ENCODE measurements around the gene GATAD2A.

GATAD2A gene

GRCh38 chr19:19547674-19548336, 142.3 kb downstream of the GATAD2A start:
- Histone ChIP-seq H3K4me1 (peaks cover 18% of the 10 kb centered on the region), H3K9ac (no peak overlapping the region), H3K36me3 (no peaks in the 10 kb centered on the region), H4K20me1 (no peaks in the 10 kb centered on the region), H3K27ac (no peak overlapping the region), H3K27me3 (no peaks in the 10 kb centered on the region), H3K9me3 (no peaks in the 10 kb centered on the region), H3K4me3 (no peak overlapping the region), H3K4me2 (no peak overlapping the region)
- TF ChIP-seq Cebpa-rat (IDR thresholded peaks at IDR 0.05), result no peak

- no peak overlapping the region for H3K4me2 ChIP-seq
- no peak overlapping the region for H3K4me3 ChIP-seq
- TF ChIP-seq Cebpa-rat (IDR thresholded peaks at IDR 0.05), result no peak
- H3K9me3 ChIP-seq, result no peaks in the 10 kb centered on the region
- H3K27me3 ChIP-seq, result no peaks in the 10 kb centered on the region
- no peak overlapping the region for H3K9ac ChIP-seq
- H3K27ac ChIP-seq, result no peak overlapping the region
- H3K36me3 ChIP-seq, result no peaks in the 10 kb centered on the region
- H3K4me1 ChIP-seq, result peaks cover 18% of the 10 kb centered on the region
- H4K20me1 ChIP-seq, result no peaks in the 10 kb centered on the region
Measured at GRCh38 chr19:19548915-19549759, 143.7 kb downstream of the GATAD2A start.

GRCh38 chr19:19549804-19550464, 144.5 kb downstream of the GATAD2A start:
- H3K9ac ChIP-seq, result no peak overlapping the region
- H3K27me3 ChIP-seq, result no peaks in the 10 kb centered on the region
- no peaks in the 10 kb centered on the region for H3K9me3 ChIP-seq
- no peak overlapping the region for H3K4me3 ChIP-seq
- TF ChIP-seq Cebpa-rat (IDR thresholded peaks at IDR 0.05), result no peak
- no peak overlapping the region for H3K4me2 ChIP-seq
- H3K27ac ChIP-seq, result no peak overlapping the region
- peaks cover 18% of the 10 kb centered on the region for H3K4me1 ChIP-seq
- no peaks in the 10 kb centered on the region for H3K36me3 ChIP-seq
- no peaks in the 10 kb centered on the region for H4K20me1 ChIP-seq

GRCh38 chr19:19550485-19550929, 145.0 kb downstream of the GATAD2A start:
- Histone ChIP-seq H3K9me3 (no peaks in the 10 kb centered on the region), H3K4me2 (no peak overlapping the region), H3K9ac (no peak overlapping the region), H3K27ac (no peak overlapping the region), H3K36me3 (no peaks in the 10 kb centered on the region), H3K4me1 (peaks cover 18% of the 10 kb centered on the region), H3K4me3 (no peak overlapping the region), H4K20me1 (no peaks in the 10 kb centered on the region), H3K27me3 (no peaks in the 10 kb centered on the region)
- TF ChIP-seq Cebpa-rat (IDR thresholded peaks at IDR 0.05), result no peak

GRCh38 chr19:19550972-19551852, 145.7 kb downstream of the GATAD2A start:
- no peaks in the 10 kb centered on the region for H4K20me1 ChIP-seq
- peak overlapping the region; percentile 47 for H3K4me2 ChIP-seq
- H3K9ac ChIP-seq, result no peak overlapping the region
- peak overlapping the region; percentile 63; the same call in 1 of the 2 replicates for H3K27ac ChIP-seq
- no peak overlapping the region for H3K4me3 ChIP-seq
- H3K4me1 ChIP-seq, result peaks cover 17% of the 10 kb centered on the region
- no peaks in the 10 kb centered on the region for H3K36me3 ChIP-seq
- TF ChIP-seq Cebpa-rat (IDR thresholded peaks at IDR 0.05), result no peak
- H3K27me3 ChIP-seq, result no peaks in the 10 kb centered on the region
- no peaks in the 10 kb centered on the region for H3K9me3 ChIP-seq

- Histone ChIP-seq H3K4me3 (no peak overlapping the region), H3K9ac (no peak overlapping the region), H3K9me3 (no peaks in the 10 kb centered on the region), H3K36me3 (no peaks in the 10 kb centered on the region), H4K20me1 (no peaks in the 10 kb centered on the region), H3K4me1 (peaks cover 12% of the 10 kb centered on the region), H3K27ac (peak overlapping the region; percentile 63; the same call in 1 of the 2 replicates), H3K4me2 (peak overlapping the region; percentile 47), H3K27me3 (no peaks in the 10 kb centered on the region)
- TF ChIP-seq Cebpa-rat (IDR thresholded peaks at IDR 0.05), result no peak
Measured at GRCh38 chr19:19551853-19552192, 146.3 kb downstream of the GATAD2A start.

- H3K4me3 ChIP-seq, result no peak overlapping the region
- no peaks in the 10 kb centered on the region for H4K20me1 ChIP-seq
- H3K27ac ChIP-seq, result no peak overlapping the region
- no peaks in the 10 kb centered on the region for H3K36me3 ChIP-seq
- H3K9me3 ChIP-seq, result no peaks in the 10 kb centered on the region
- no peaks in the 10 kb centered on the region for H3K27me3 ChIP-seq
- no peak for TF ChIP-seq Cebpa-rat (IDR thresholded peaks at IDR 0.05)
- H3K4me1 ChIP-seq, result peaks cover 13% of the 10 kb centered on the region
- H3K9ac ChIP-seq, result no peak overlapping the region
- no peak overlapping the region for H3K4me2 ChIP-seq
Measured at GRCh38 chr19:19552798-19553197, 147.3 kb downstream of the GATAD2A start.

- Histone ChIP-seq H3K36me3 (no peaks in the 10 kb centered on the region), H3K9me3 (no peaks in the 10 kb centered on the region), H4K20me1 (no peaks in the 10 kb centered on the region), H3K4me2 (no peak overlapping the region), H3K27ac (no peak overlapping the region), H3K4me3 (no peak overlapping the region), H3K4me1 (peaks cover 22% of the 10 kb centered on the region), H3K27me3 (no peaks in the 10 kb centered on the region), H3K9ac (no peak overlapping the region)
- no peak for TF ChIP-seq Cebpa-rat (IDR thresholded peaks at IDR 0.05)
Measured at GRCh38 chr19:19553670-19554069, 148.2 kb downstream of the GATAD2A start.
